HG02610 (cell line): ENCODE results near the gene PPARG.

Source experiments
- ATAC-seq: cut with Tn5 transposase; IDR thresholded peaks from one replicate; pipeline ENCODE4 v1.9.1; 2021; ENCODE audit warnings: mild to moderate bottlenecking, moderate library complexity; ENCODE audit not compliant: unreplicated experiment

PPARG gene

DNA sequence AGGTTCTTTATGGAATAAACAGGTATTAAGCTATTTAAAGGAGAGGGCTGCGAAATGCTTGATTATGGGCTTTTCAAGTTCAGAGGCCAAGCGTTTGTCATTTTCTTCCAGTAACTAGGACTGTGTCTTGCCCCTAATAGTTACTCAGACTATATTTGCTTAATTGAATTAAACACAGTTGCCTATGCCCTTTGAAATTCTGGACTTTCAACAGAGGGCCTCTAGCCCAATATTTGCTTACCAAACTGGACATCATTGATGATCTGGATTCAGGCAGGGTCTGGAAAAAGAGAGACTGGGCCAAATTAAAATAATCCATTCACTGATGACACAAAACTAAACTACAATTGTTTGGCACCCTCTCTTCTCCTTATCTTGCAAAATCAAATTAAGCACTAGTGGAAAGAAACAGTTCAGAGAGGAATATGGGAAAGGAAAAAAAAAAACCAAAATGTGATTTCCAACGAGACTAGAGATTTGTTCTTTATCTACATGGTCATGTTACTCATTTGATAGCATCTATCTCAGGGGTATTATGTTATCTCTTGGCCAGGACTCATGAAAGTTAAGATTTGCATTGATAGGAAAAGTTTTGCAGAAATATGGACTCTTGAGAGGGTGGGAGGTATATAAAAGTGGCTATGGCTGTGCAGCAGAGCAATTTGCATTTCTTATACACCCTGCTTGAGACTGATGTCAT, 120.3 kb downstream of the PPARG start:
- ATAC-seq = no peak

GRCh38 chr3:12409684-12410596, 121.1 kb downstream of the PPARG start:
- ATAC-seq = no peak

GRCh38 chr3:12413721-12414255, 124.9 kb downstream of the PPARG start:
- no peak for ATAC-seq

DNA sequence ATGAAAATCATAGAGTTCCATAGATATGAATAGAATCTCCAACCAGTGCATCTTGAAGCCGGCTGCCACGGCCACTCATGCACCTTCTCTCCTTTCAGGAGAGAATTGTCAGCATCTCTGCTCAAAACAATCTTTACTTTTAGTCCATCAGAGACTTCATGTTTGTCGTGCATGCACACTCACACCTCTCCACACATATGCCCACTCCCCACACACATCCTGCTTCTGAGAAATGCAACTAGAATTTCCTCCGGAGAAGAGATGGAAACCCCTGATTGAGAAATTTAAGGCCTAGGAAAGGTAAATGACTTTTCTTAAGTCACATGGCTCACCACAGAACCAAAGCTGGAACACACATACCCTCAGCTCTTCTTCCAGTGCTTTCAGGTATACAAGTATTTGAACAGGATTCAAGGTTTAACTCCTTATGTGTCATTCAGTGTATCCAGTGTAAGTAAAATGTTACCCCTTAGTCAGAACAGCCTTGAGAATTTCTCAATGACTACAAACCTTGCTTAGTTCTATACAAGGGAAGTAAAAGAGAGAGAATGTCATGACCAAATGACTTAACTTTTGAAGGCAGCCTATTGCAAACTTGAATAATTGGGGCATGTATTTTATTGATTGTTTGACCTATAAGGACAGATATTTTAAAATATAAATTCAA, 126.3 kb downstream of the PPARG start:
- no peak for ATAC-seq

- ATAC-seq = no peak
Observed at GRCh38 chr3:12416731-12417130, 127.9 kb downstream of the PPARG start.

DNA sequence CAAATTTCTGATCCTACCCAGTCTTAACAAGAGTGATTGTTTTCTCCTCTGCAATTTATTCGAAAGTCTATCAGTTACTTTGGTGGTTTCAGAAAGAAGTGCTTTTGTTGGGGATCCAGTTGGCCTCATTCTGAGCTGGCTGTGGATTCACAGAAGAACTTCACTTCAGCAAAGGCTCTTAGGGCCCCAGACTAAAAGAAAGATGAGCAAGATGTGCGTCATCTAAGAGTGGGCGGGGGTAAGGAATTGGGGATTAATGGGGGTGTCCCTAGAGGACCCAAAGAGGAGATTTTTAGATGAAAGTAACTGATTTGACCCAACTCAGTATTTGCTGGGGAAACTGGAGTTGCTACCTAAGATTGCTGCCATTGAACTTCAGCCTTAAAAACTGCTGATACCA, 131.5 kb downstream of the PPARG start:
- no peak for ATAC-seq

- no peak for ATAC-seq
Observed at GRCh38 chr3:12421132-12421531, 132.3 kb downstream of the PPARG start.

DNA sequence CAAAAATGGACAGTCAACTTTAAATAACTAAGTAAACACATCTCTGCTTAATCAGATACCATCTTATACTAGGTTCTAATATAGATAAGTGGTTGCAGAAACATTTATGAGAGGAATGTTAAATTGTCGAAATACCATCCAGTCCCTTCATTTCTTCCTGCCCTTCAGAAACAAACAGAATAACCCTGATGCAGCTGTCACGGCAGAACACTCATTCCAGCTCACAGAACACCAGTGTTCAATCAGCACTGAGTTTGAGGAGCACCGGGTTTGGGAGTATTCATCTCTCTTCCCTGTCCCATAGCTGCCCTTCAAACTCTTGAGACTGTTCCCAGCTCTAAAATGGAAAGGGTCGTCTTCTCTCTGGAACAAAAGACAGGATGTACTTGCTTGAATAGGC, 134.3 kb downstream of the PPARG start:
- ATAC-seq = no peak

DNA sequence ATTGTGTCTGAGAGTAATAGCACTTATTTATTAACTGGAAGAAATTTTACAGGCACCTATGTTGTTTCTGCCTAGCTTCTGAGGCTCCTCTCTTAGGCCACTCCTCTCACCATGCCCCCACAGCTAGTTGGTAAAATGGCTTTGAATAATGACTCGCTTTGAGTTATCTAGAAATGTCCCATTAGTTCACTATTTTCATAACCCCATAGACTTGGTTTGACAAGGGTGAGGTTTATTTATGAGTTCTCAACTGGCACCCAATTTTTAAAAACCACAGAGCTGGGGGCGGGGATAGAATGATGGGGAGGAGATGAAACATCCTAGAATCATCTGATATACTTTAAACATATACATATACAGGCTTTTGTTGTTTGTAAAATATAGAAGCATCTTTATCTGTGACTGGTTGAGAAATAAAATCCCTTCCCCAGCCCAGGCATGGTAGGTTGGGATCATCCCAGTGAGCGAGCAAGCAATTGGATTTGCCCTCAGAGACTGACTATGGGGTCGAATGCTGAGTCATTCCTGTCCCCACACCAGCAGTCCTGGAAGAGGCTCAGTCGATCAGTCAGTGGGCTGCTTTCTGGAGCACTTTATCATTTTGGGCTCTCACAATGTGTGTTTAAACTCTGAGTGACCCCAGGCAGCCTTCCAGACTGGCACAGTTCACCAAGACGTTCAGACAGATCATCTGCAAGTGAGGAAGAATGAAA, 135.2 kb downstream of the PPARG start:
- no peak for ATAC-seq

DNA sequence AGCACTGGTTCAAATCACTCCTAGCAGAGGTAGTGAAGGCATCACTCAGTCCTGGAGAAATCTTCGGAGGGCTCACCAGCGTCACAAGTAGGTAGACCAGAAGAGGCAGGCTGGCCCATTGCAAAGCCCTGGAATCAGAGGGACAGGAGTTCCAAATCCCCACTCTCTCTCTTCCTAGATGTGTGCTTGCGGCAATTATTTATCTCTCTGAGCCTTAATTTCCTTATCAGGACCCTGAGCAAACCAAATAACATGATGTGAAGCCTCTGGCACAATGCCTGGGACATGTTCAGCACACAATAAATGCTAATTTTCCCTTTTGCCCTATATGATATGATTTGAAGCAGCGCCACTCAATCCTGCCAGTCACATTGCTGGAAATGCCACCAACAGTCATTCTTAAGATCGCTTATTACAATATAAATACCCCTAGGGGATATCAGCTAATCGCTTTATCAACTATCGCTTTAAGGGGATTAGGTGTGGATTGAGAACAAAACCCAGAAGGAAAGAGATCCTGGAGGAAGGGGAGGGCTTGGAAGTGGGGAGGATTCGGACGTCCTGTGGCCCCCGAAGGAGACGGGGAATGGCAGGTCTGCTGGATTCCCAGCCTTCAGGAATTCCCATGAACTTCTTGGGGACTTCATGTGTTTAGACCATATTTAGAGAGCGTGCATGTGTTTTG, 135.9 kb downstream of the PPARG start:
- no peak for ATAC-seq

- ATAC-seq = no peak
Observed at GRCh38 chr3:12425850-12426579, 137.1 kb downstream of the PPARG start.

GRCh38 chr3:12427551-12427950, 138.7 kb downstream of the PPARG start:
- no peak for ATAC-seq

GRCh38 chr3:12428126-12428525, 139.3 kb downstream of the PPARG start:
- no peak for ATAC-seq

DNA sequence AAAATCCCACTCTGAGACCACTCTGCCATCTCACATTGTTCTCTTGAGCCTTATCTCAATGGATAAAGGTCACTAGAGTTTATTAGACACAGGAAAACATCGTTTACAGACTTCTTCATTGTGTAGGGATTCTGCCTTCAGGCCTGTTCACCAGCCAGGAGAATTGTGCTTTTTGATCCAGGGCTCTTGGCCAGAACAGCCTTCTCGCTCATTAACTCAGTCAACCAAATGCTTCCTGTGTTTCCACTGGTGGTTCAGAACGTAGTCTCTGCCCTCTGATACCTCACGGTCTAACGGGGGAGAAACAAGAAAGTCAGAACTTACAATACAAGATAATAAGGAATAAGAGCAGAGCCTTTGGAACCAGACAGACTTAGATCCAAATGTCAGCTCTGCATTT, 141.2 kb downstream of the PPARG start:
- ATAC-seq = no peak

DNA sequence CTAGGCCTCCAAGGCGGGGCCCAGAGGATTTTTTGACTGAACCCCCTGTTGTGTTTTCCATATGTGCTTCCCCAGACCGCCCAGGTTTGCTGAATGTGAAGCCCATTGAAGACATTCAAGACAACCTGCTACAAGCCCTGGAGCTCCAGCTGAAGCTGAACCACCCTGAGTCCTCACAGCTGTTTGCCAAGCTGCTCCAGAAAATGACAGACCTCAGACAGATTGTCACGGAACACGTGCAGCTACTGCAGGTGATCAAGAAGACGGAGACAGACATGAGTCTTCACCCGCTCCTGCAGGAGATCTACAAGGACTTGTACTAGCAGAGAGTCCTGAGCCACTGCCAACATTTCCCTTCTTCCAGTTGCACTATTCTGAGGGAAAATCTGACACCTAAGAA, 145.0 kb downstream of the PPARG start:
- ATAC-seq = no peak

DNA sequence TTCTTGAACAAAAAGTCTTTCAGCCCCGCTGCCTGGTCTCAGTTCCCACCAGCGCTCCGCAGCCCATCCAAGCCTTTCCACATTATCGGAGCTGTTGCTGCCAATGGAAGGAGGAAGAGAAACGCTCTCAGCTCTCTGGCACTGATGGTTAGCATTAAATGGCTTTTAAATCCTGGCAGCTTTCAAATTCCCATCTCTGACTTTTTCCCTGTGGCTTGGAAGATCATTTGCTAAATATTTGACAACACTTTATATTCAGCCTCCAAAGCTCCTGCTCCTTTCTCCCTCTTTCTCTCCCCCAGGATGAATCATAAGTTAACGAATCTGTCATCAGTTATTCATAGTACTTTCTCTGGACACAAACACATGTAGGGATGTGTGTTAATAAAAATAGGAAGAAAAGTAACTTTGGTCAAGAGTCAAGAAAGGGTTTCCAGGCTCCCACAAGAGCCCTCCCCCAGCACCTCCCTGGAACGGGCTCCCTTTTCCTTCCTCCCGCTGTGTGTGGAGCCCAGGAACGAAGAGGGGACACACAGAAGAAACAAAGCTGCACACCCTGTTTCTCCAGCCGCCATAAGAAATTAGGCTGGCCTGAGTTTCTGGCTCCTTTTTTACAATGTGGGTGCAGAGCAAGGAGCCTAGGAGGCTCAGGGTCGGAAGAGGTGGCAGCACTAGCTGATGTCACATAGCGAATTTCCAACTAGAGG, 147.8 kb downstream of the PPARG start:
- no peak for ATAC-seq

DNA sequence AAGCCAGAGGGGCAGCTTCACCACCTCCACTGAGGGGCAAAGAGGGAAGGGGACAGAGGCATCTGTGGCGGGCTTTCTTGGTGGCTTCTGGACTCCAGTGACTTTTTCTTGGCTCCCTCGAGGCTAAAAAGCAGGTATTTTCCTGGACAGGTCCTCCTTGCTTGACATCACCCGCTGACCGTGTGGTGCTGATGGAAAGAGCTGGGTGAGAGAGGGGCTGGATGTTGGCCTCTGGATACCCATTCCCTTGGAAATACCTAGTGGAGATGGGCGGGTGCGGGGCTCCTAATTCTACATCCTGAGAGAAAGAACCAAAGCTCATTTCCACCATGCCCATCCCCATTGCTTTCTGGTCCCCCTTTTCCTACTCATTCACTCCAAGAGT, 148.3 kb downstream of the PPARG start:
- no peak for ATAC-seq

DNA sequence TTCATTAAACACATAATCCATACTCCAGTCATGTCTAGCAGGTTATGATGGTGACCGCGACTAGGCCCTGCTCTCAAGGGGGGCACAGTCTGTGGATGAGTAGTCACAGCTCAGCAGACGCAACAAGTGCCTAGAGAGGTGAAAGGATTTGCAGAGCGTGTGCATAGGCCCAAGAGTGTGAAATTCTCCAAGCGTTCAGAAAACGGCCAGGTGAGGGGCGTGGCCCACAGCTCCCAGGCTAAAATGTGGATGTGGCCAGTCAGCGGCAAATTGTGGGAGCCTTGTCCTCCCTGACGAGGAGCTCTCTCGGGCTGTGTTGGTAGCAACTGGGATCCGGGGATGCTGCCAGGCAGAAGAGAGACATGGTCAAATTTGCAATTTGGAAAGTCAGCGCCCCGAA, 149.0 kb downstream of the PPARG start:
- no peak for ATAC-seq

GRCh38 chr3:12438318-12438717, 149.4 kb downstream of the PPARG start:
- no peak for ATAC-seq
